Measurements from ENCODE around the gene SNX24. TPM values are rescaled to one million over a fixed set of nuclear protein-coding genes. Genes with fewer than 3 reads are reported as not detected.

SNX24 gene
- total and polyA plus RNA-seq, 2 experiments from 2014 or later: 18.0 to 27.5 TPM

DNA sequence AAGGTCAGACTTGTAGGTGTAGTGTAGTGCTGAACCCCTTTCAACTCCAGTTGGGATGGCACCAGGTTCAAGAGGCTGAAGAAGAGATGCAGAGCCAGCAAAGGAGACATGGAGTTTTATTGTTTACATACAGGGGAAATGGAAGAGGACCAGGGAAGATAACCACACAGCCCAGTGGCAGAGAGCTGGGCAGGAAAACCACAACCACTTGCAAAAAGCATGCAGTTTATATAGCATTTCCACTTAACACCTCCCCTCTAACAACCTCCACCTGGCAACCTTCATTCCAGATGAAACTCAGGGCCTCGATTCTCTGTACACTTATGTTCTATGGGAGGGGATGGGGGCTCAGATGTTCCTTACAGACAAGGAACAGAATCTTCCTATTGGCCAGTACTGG lies 56.9 kb downstream of the SNX24 start (continued):
- TF ChIP-seq ZNF462 (CRISPR knock-in tag; IDR thresholded peaks at IDR 0.05): no peak
- TF ChIP-seq EZH2 (IDR thresholded peaks at IDR 0.05; ENCODE audit: low read depth, unreplicated experiment): no peak
- TF ChIP-seq EZH2phosphoT487 (IDR thresholded peaks at IDR 0.05; ENCODE audit: unreplicated experiment): no peak
- TF ChIP-seq STAT1 (IDR thresholded peaks at IDR 0.05; ENCODE audit: unreplicated experiment): no peak
- no peak for TF ChIP-seq NANOG (IDR thresholded peaks at IDR 0.05; ENCODE audit: borderline replicate concordance)
- no peak for TF ChIP-seq POLR2AphosphoS5 (IDR thresholded peaks at IDR 0.05; ENCODE audit: low read depth)
- no peak for TF ChIP-seq CREB1 (CRISPR knock-in tag; IDR thresholded peaks at IDR 0.05; ENCODE audit: low read depth)
- TF ChIP-seq ZNF331 (CRISPR knock-in tag; IDR thresholded peaks at IDR 0.05; ENCODE audit: low read depth): no peak
- no peak for TF ChIP-seq ZNF114 (CRISPR knock-in tag; IDR thresholded peaks at IDR 0.05)
- no peak for TF ChIP-seq ETS1 (IDR thresholded peaks at IDR 0.05)

- Histone ChIP-seq H3K79me2 (replicated peaks; ENCODE audit: insufficient read depth) (no peaks in the 10 kb centered on the region), H3K4me2 (no peak overlapping the region), H3K27me3 (ENCODE audit: insufficient read depth) (no peaks in the 10 kb centered on the region), H3K4me3 (no peak overlapping the region), H3K4me1 (ENCODE audit: insufficient read depth) (no peaks in the 10 kb centered on the region), H3K27ac (ENCODE audit: low read depth) (no peak overlapping the region), H2AFZ (no peak overlapping the region), H3K9me2 (ENCODE audit: insufficient read depth) (no peaks in the 10 kb centered on the region), H4K20me1 (replicated peaks; ENCODE audit: insufficient read depth) (no peaks in the 10 kb centered on the region), H3K36me3 (ENCODE audit: insufficient read depth) (no peaks in the 10 kb centered on the region), H3F3A (replicated peaks; ENCODE audit: low read depth) (no peaks in the 10 kb centered on the region)
- H3K36me3 Mint-ChIP-seq (ENCODE audit: low read depth): no peaks in the 10 kb centered on the region
- no peak overlapping the region for H3K27ac Mint-ChIP-seq
- no peak overlapping the region for H3K4me3 Mint-ChIP-seq
- DNase-seq (ENCODE audit: low spot score) (no peak), ATAC-seq (no peak)
- no peaks in the 10 kb centered on the region for H3K27me3 Mint-ChIP-seq (ENCODE audit: insufficient read depth, low read depth, poor library complexity)
- H3K4me1 Mint-ChIP-seq: peaks cover 5% of the 10 kb centered on the region
- no peaks in the 10 kb centered on the region for H3K9me3 Mint-ChIP-seq
- no peak for TF ChIP-seq ZNF114 (CRISPR knock-in tag; IDR thresholded peaks at IDR 0.05)
- no peak for TF ChIP-seq JUNB (IDR thresholded peaks at IDR 0.05; ENCODE audit: unreplicated experiment)
- TF ChIP-seq REST (IDR thresholded peaks at IDR 0.05; ENCODE audit: unreplicated experiment): no peak
Observed at GRCh38 chr5:122906768-122907167, 61.4 kb downstream of the SNX24 start.

Measured in GM23338 (cell line).